A549 (cell line): ENCODE results near the gene TBX22.

Source experiments
- MAFK ChIP-seq: fragments of 450-650 bp; IDR thresholded peaks from 2 replicates; pipeline ENCODE4 v1.6.1; 2014; ENCODE audit not compliant: partially characterized antibody
- POLR2A ChIP-seq: IDR thresholded peaks from 2 replicates; pipeline ENCODE4 v1.6.1; 2012; ENCODE audit warnings: mild to moderate bottlenecking, low read length
- RFX5 ChIP-seq: fragments of 450-650 bp; IDR thresholded peaks from 2 replicates; pipeline ENCODE4 v1.7.1; 2014; ENCODE audit warnings: antibody characterized with exemption, mild to moderate bottlenecking, moderate library complexity
- TF ChIP-seq, protein P1 (sequence below): fragments of >200 bp; sonication (Bioruptor Twin); formaldehyde crosslinking; IDR thresholded peaks from 3 replicates; pipeline ENCODE4 v1.5.1; 2016

DNA sequence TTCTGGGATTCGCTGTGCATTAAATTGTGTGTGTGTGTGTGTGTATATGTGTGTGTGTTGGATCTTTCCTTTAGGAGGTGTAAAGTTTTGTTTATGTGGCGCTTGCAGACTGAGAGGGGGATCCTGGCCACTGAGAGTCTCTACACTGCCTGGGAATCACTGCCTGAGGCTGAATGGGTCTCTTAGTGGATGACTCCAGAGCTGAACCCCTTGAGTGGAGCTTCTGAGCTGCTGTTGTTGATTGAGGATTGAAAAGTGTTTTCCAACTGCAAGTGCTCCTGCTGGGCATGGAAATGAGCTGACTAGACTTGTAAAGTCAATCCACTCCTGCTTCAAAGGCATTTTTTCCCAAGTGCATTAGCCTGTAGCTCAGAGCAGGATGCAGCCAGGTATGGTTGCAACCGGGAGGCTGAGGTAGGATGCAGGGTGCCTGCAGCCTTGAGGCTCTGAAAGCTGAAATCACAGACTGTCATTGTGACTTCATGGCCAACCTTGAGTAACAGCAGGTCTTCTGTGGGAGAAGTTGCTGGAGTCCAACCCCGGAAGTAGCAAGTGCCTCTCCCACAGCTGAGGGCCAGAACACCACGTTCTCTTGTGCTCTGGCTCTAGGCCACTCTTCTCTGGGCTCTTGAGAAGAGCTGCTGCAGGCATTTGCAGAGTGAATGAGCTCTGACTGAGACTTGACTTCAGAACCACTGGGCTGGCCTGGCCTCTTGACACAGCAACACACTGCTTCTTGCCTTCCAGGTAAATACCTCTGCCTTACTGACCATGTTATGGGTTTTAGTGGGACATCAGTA is at the start of gene TBX22:
- TF ChIP-seq, protein P1, sequence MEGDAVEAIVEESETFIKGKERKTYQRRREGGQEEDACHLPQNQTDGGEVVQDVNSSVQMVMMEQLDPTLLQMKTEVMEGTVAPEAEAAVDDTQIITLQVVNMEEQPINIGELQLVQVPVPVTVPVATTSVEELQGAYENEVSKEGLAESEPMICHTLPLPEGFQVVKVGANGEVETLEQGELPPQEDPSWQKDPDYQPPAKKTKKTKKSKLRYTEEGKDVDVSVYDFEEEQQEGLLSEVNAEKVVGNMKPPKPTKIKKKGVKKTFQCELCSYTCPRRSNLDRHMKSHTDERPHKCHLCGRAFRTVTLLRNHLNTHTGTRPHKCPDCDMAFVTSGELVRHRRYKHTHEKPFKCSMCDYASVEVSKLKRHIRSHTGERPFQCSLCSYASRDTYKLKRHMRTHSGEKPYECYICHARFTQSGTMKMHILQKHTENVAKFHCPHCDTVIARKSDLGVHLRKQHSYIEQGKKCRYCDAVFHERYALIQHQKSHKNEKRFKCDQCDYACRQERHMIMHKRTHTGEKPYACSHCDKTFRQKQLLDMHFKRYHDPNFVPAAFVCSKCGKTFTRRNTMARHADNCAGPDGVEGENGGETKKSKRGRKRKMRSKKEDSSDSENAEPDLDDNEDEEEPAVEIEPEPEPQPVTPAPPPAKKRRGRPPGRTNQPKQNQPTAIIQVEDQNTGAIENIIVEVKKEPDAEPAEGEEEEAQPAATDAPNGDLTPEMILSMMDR: no peak
- TF ChIP-seq MAFK (no peak), RFX5 (no peak), POLR2A (no peak)
